Choroid plexus epithelial cell (primary cell): ENCODE data around the gene PAMR1.
A peak's percentile ranks its signal among the peaks of the same experiment; 100 is the strongest.

Experiments
- DNase-seq: peaks from one replicate; pipeline ENCODE4 v3.0.0-alpha.2; 2010; ENCODE audit warnings: low read depth
- H3K4me3 ChIP-seq: 2 replicates; pipeline ENCODE4 v1.5.1; 2011; ENCODE audit warnings: low read depth, mild to moderate bottlenecking, control low read depth, low read length, moderate library complexity
- TF ChIP-seq, protein P1 (sequence below): conservative IDR thresholded peaks from 2 replicates; pipeline ENCODE4 v1.5.1; 2011; ENCODE audit warnings: low read depth, mild to moderate bottlenecking, control low read depth, inconsistent platforms, low read length, moderate library complexity

PAMR1 gene

DNA sequence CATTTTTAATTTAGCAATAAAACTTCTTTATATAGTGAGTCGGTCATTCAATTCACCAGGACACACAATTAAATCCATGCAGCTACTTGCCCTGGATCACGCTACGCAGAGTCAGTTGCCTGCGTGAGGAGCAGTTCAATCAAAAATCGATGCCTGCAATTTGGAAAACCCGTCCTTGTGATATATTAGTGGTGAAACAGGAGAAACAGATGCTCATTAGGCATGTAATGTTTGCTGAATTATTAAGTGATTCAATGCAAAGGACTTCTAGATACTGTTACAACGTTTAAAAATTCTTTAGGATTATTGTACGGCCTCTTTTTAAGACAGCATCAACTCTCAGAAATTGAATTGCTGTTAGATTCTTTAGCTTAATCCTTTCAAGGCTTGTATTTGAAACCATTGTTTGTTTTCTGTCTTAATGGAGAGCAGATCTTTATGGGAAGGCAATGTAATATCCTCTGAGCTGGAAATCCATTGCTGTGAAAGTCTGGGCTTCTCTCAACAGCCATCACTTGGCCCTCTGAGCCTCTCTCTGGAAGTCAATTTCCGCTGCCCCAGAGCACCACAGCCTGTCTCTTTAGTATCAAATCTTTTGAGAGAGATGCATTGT, 20.1 kb upstream of the PAMR1 start:
- DNase-seq: no peak
- TF ChIP-seq, protein P1, sequence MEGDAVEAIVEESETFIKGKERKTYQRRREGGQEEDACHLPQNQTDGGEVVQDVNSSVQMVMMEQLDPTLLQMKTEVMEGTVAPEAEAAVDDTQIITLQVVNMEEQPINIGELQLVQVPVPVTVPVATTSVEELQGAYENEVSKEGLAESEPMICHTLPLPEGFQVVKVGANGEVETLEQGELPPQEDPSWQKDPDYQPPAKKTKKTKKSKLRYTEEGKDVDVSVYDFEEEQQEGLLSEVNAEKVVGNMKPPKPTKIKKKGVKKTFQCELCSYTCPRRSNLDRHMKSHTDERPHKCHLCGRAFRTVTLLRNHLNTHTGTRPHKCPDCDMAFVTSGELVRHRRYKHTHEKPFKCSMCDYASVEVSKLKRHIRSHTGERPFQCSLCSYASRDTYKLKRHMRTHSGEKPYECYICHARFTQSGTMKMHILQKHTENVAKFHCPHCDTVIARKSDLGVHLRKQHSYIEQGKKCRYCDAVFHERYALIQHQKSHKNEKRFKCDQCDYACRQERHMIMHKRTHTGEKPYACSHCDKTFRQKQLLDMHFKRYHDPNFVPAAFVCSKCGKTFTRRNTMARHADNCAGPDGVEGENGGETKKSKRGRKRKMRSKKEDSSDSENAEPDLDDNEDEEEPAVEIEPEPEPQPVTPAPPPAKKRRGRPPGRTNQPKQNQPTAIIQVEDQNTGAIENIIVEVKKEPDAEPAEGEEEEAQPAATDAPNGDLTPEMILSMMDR: no peak
- no peak overlapping the region for H3K4me3 ChIP-seq

DNA sequence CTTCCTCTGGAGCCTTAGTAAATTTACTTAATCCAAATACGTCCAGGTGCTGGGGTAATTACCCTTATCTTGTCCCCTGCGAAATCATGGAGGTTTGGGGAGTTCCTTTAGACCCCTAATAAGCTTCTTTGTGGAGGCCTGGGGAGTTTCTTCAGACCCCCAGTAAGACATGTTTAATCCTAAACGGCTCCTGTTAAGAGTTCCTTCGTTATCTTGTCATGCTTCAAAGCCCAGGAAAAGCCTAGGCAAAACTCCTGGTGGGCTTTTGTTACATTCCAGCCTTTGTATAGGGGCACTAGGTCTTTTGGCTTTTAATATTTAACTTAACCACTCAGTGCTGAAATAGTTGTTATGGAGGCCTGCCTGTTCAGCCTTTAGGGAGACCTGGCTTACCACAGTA, 18.1 kb upstream of the PAMR1 start:
- no peak for DNase-seq
- TF ChIP-seq, protein P1: no peak
- no peak overlapping the region for H3K4me3 ChIP-seq

DNA sequence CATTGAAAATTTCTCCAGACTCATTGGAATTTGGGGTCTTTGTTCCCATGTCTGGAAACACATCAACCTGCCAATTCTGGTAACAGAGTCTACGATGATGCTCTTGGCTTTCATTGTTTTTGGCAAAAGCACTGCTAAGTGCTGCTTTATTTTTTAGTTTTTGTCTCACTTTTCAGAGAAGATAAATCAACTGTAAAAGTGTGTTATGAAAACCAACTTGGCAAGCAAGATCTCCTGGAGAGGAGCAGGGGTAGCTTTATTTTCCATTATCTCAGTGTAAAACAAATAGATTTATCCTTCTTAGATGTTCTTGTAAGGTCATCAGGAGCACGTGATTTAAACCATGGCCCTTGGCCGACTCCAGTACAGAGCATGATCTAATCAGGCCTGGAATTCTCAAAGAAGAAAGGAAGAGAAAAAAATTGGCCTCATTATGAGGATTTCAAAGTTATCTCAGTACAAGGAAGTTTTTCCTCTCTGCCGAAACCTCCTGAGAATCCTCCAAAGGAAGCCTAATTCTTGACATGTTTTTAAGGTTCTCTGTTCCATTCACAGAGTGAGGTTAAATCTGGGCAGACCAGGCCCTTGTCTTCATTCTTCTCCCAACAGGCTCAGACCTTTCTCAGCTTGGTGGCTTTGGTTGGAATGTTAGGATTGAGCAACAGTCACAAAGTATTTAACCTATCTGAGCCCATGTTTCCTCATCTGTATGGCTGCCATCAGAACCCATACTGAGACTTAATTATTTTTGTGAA, 16.4 kb upstream of the PAMR1 start:
- DNase-seq: peak; percentile 94
- H3K4me3 ChIP-seq: no peak overlapping the region
- TF ChIP-seq, protein P1: no peak

DNA sequence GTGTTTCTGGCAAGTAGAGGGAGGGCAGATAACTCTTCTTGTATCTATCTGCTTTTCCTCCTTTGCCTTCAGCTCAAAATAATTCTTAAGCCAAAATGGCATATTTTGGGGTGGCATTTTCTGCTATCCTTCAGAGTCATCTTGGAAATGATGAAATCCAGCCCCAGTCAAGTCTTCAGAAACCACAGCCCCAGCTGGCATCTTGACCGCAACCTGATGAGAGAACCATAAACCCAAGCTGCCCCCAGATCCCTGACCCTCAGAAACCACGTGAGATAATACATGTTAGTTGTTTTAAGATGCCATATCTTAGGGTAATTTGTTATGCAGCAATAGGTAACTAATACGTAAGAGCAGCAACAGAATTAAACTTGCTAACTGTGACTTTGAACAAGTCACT, 15.1 kb upstream of the PAMR1 start:
- H3K4me3 ChIP-seq: no peak overlapping the region
- peak; percentile 38 for DNase-seq
- TF ChIP-seq, protein P1: no peak

DNA sequence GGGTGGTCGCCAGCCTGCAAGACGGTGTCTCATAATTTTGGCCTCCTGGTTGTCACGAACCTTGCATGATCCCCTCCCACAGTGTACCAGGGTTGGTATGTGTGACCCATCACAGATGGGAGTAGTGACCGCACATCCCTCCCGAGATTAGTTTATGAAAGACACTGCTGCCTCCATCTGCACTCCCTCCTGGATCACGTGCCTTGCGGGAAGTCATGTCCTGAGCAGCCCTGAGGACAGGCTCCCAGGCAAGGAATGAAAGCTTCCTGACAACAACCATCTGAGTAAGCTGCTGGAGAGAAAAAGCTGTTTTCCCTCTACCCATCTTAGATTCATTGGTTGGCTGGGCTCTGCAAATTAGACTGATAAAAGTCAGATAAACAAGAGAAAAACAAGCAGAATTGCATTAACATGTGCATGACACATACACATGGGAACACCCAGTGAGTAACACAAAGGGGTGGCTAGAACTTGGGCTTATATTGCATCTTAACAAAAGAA, 14.4 kb upstream of the PAMR1 start:
- TF ChIP-seq, protein P1: no peak
- H3K4me3 ChIP-seq: no peak overlapping the region
- DNase-seq: peak; percentile 86

DNA sequence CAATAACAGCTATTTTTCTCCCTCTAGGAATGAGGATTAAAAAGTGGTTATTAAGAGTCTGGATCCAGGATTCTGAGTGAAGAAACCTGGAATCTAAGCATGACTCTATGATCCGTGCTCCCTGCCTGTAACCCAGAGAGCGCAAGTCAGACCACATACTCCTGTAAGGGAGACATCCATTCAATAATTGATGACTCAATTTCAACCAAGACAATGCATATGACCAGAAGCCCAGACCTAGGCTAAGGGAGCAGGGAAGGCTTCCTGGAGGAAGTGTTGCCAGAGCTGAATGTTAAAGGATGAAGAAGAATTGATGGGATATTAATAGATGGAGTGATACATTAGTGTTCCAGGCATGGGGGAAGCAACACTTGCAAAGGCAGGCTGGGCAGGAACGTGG, 13.8 kb upstream of the PAMR1 start:
- no peak overlapping the region for H3K4me3 ChIP-seq
- DNase-seq: no peak
- TF ChIP-seq, protein P1: no peak
